Measurements from ENCODE around the gene HPN.

Gene HPN

DNA sequence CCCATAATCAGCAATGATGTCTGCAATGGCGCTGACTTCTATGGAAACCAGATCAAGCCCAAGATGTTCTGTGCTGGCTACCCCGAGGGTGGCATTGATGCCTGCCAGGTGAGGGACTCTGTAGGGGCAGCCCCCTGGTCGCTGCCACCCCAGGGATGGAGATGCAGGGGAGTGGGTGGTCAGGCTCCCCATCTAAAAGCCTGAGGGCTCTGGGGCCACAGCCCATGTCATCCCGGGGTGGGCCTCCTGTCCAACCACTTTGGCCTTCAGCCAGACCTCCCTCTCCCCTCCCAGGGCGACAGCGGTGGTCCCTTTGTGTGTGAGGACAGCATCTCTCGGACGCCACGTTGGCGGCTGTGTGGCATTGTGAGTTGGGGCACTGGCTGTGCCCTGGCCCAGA, 24.1 kb downstream of the HPN start:
- no peak for DNase-seq

DNA sequence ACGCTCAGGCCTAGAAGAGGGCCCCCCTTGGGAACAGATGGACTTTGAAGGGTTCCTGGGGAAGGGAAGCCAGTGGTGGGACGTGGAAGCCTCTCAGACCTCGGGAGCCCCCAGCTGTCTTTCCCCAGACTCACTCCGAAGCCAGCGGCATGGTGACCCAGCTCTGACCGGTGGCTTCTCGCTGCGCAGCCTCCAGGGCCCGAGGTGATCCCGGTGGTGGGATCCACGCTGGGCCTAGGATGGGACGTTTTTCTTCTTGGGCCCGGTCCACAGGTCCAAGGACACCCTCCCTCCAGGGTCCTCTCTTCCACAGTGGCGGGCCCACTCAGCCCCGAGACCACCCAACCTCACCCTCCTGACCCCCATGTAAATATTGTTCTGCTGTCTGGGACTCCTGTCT, 24.6 kb downstream of the HPN start:
- DNase-seq = no peak

DNA sequence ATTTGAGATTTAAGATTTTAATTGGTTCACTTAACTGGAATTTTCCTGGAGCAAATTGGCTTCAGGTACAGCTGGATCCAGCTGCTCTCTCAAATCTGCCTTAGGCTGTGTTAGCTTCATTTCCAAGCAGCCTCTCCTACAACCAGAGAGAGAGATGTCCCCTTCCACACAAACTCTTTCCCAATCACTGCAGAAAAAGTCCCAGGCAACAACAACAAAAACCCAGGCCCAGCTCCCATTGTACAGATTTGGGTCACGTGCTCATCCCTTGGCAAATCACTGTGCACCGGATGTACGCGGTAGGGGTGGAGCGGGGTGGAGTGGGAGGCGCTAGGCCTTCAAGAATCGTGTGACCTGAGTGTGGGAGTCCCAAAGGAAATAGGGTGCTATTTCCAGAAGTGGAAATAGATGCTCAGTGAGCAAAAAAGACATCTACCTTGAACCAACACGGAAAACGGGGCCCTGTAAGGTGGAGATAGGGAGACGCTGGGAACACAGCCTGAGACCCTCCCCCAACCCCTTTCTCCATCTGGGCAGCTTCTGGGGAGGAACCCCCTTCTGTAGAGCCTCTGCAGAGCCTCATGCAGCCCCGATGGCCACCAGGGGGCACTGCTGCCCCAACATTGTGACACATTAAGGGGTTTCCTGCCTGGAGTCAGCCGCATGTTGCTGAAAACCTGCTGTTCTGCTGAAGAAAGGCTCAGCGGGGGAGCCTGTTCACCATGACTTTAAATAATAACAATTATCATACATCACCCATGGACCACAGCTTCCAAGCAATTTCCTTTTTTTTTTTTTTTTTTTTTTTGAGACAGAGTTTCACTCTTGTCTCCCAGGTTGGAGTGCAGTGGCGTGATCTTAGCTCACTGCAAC, 25.4 kb downstream of the HPN start:
- peak; percentile 83 to 91 for DNase-seq

DNA sequence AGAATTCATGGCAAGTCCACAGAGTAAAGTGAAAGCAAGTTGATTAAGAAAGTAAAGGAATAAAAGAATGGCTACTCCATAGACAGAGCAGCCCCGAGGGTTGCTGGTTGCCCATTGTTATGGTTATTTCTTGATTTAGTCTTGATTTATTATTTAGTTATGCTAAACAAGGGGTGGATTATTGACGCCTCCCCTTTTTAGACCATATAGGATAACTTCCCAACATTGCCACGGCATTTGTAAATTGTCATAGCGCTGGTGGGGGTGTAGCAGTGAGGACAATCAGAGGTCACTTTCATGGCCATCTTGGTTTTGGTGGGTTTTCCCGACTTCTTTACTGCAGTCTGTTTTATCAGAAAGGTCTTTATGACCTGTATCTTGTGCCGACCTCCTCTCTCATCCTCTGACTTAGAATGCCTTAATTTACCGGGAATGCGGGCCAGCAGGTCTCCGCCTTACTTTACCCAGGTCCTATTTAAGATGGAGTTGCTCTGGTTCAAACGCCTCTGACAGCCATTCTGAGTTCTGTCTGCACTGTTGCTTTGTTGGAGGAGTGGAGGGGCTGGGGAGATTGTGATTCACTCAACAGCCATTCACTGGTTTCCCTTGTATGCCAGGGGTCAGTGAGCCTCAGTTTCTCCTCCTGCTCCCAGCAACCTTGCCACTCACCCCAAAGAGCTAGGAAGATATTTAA, 27.6 kb downstream of the HPN start:
- no peak for DNase-seq

DNA sequence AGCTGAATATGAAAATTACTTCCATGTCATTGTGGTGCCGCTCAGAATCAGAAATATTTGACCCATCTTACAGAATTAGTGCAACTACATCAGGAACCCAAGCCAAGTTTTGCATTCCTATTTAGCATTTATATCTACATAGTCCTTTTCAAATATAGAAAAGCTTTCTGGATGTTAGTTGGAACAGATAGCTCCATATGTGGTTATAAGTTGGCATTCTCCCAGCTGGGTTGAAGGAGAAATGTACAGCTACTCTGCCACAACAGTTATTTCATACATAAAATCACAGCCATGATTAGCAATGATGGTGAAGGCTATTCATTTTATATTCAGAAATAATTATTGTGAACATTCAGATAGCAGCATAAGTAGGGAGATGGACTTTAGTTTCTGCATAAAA, 28.2 kb downstream of the HPN start:
- DNase-seq = no peak

DNA sequence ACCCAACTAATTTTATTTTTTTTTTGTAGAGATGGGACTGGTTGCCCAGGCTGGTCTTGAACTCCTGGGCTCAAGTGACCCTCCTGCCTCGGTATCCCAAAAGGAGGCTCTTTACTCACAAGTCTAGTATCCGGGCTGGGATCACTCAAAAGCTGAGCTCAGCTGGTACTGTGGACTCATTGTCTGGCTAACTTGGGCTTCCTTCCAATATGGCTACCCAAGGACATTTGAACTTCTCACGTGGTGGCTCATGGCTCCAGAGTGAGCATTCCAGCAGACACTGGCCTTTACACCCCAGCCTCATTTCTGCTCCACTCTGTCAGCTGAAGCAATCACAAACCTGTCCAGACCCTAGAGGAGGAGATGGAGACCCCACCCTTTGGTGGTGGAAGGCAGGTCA, 28.9 kb downstream of the HPN start:
- DNase-seq = no peak

DNA sequence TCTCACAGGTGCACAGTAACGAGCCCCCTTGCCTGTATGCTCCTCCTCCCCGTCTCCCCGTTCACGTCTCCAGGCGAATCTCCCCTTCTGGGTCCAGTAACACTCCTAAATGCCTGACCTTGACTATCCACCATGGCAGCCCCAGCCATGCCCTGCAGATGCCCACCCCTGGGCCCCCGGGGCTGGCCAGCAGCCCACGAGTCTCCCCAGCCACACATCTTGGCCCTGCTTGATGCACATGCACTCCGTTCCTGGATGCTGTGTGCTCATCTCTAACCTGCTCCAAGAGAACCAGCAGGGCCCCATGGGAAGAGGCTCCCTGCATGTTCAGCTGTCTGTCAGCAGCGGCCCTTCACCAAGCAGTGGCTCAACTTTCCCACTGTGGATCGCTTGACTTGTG, 32.0 kb downstream of the HPN start:
- DNase-seq = no peak

DNA sequence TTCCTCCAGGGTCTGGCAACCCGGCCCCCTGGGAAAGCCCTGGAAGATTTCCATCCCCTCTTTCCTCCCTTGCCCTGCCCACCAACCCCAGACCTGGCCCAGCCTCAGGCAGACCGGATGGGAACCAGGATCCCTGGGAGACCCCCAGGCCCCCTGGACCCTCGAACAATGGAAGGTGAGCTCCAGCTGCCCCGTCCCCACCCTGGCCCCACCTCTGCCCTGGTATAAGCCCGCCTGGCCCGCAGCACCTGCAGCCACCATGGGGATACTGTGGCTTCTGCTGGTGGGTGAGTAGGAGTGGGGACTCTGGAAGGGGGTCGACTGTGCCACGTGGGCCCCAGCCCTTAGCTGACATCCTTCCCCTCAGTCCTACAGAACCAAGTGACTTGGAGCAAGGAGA, 32.4 kb downstream of the HPN start:
- no peak for DNase-seq

DNA sequence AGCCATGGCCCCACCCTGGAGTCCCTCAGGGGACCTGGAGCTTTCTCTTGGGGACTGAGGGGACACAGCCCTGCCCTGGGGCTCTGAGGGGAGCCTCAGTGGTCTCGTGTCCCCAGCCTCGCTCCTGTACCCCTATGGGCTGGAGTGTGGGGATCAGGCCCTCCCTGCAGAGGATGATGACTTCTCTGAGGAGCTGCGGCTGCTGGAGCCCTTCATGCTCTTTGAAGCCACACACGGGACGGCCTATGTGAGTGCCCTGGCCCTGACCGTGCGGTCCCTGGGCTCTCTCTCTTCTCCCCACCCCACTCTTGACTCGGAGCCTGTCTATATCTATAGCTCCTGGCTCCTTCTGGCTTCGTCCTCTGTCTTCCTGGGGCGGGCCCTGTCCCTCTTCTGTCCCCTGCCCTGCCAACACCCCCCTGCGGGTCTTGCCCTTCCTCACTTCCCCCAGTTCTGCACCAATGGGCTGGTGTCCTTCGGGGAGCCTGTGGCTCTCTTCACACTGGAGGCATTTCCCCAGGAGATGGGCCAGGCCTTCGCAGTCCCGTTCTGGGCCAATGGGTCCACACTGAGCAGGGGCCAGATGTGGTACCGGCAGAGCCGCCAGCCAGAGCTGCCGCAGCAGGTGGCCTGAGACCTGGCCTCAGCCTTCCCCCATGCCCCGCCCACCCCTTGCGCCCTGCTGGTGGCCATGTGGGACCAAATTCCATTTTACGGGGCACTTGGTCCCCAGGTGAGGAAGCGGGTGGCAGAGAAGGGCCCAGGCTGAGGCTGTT, 33.1 kb downstream of the HPN start:
- no peak for DNase-seq

DNA sequence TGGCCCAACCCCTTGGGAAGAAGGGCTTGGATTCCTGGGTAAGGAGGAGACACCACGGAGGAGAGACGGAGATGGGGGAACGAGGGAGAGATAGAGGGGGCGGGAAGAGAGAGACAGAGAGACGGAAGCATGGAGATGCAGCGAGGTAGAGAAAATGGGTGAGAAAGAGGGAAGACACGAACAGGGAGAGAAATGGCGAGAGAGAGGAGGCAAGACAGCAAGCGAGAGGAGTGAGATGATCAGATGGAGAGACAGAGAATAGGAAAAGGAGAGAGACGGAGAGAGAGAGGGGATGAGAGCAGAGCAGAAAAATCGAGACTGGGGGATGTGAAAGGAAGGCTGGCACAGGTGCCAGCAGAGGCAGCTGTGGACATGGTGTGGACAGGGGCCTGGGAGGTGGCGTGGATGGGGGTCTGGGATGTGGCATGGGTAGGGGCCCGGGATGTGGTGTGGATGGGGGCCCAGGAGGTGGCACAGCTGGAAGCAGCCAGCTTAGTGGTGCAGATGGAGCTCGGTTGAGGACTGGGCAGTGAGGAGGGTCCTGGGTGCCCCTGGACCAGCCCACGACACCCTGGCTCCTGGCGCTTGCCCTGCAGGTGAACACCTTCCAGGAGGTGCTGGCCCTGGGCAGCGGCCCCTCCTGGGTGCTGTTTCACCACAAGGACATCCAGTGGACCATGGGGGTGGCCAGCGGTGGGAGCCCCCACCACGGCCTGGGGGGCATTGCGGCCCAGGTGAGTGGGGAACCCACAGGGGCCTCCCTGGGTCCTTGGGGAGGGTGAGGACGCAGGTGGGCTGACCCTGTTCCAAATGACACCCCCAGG, 33.9 kb downstream of the HPN start:
- no peak for DNase-seq

DNA sequence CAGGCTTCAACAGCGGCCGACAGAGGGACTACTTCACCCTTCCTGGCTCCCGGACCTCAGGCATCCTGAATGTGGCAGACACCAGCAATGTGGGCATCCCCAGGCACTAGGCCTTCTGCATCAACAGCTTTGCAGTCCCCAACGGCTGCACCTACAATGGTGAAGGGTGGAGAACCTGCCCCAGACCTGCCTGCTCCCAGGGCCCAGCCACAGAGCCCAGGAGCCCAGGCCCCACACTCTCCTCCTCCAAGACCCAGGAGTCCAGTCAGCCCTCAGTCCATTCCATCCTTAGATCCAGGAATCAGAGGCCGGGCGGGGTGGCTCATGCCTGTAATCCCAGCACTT, 34.5 kb downstream of the HPN start:
- no peak for DNase-seq

DNA sequence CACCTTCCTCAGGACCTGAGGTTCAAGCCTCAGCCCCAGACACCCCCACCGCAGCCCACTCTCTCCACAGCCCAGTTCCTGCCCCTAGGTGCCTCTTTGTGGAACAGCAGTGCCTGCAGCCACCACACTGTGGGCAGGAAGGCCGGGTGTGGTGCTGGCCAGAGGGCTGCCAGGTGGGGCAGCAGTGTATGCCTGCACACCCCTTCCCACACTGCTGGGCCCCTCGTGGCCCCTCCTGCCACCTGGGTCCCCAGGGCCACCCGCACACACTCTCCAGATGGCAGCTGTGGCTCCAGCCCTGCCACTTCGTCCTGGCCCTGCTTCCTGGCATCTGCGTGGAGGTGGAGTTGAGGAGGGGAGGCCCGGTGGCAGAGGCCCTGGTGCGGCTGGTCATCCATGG, 35.1 kb downstream of the HPN start:
- no peak for DNase-seq

DNA sequence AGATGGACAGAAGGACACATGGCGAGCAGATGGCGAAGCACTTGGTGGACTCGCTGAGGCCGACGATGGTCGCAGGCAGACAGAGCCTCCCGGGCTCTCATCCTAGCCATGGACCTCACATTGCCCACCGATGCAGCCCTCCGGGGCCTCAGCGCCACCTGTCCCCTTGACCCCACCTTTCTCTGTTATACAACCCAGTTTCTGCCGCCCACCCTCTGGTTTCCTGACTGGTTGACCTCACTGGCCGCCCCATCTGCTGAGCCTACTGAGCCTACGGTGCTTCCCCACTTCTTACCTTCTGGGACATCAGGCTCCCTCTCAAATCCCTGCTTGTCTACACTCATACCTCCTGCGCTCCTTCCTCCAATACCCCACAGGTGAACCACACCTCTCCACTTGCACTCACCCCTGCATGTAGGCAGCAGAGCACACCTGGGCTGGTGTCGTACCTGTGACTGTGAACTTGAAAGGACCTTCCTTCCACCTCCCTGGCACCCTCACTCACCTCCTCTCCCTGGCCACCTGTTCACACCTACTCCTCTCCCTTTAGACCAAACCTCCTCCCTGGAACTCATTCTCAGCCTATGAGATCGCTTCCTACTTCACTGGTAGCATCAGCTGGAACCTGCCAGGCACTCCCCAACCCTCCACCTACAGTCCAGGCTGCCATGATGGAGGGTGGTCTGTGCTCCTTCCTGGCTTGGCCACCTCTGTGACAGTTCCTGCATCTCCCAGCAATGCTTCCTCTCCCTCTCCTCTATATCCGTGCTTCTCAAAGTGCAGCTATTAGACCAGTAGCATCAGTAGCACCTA, 36.1 kb downstream of the HPN start:
- DNase-seq = no peak

DNA sequence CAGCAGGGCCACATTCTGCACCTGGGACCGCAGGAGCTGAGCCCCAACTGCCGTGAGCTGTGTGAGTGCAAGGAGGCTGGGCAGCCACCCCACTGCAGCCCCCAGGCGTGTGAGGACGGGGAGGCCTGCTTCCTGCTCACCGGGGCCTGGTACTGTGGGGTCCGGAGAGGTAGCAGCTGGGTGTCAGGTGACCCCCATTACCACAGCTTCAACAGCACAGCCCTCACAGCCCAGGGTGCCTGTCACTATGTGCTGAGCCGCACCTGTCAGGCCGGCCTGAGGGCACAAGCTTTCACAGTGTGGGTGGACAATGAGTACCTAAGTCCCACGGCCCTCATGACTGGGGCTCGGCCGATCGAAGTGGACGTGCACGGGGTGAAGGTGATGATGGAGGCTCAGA, 38.3 kb downstream of the HPN start:
- no peak for DNase-seq

DNA sequence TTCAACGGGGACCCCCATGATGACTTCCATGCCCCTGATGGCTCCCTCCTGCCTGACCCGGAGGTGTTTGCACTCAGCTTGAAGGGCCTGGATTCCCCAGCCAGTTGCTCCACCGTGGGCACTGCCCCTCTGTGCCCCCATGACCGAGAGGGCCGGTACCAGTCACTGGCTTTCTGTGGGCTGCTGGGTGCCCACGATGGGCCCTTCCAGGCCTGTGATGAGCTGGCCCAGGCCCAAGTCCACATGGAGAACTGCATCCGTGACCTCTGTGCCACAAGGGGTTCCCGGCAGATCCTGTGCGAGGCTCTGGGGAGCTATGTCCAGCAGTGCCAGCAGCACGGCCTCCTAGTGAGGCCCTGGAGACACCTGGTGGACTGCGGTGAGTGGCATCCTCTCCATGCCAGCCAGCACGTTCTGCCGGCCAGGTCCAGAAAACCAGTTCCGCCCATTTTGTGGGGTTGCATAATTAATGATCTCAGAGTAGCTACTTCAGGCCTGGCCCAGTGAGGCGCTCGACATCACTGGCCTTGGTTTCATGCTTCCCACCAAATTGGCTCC, 39.2 kb downstream of the HPN start:
- no peak for DNase-seq

DNA sequence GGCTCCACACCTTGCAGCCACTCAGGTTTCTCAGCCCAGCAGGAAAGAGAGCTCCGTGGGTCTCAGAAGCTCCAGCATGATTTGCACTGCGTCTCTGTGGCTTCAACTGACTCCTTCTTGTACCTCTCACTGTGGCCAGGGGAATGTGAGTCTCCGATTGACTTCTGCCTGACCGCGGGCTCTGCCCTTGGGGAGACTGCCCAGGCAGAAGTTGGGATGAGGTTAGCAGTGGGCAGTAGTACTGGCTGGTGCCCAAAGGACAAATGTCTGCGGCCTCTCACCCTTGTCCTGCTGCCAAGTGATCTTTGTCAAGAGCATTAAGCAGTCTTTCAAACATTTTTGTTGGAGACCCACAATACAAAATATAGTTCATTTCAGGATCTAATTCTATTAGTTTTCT, 39.7 kb downstream of the HPN start:
- DNase-seq = no peak

DNA sequence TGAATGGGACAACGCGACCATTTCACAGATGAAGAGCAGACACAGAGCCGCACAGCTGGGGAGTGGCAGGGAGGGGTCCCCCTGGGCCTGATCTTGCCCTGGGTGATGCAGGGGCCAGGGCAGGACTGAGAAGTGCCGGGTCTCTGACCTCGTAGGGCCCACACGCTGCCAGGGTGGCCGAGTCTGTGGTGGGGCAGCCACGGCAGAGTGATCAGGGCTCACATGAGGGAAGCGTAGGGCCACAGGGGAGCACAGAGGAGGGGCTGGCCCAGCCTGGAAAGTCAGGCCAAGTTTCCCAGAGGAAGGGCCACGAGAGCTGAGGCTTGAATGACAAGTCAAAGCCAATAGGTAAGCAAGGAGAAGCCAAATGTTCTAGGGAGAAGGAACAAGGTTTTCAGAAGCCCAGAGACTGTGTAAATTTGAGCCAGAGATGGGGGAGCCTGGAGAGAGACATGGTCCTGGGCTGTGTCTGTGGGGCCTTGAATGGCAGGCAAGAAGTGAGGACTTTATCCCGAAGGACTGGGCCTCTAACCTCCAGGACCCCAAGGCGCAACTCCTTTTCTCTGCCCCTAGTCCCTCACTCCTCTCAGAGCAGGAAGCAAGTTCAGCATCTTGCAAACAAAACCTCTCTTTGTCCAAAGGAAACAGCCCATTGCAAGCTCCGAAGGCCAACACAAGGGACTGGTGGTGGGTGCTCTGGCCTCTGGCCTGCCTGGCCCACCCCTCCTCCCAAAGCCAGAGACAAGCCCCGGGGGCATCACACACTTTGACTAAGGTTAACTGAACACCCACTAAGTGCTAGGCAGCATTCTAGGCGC, 42.4 kb downstream of the HPN start:
- DNase-seq = no peak

DNA sequence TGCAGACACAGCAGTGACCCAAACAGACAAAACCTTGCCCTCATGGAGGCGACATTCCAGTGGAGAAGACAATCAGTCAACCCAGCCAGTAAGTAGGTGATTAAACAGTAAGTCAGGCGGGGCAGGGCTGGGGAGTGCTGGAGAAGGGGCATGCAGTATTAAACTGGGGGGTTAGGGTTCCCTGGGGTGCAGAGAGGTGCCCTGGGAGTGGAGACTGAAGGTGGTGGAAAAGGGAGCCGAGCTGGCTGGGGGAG, 42.9 kb downstream of the HPN start:
- DNase-seq = no peak

DNA sequence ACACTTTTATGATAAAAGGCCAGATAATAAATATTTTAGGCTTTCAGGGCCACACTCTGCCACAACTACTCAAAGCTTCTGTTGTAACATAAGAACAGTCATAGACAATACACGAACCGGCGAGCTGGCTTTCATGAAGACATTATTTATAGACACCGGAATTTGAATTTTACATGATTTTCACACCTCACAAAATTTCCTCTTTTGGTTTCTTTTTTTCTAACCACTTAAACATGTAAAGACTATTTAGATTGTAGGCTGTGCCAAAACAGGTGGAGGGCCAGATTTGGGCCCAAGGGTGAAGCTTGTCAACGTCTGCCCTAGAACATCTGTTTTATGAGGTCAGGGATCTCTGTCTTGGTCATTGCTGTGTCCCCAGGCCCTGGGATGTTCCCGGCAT, 44.4 kb downstream of the HPN start:
- DNase-seq = no peak

DNA sequence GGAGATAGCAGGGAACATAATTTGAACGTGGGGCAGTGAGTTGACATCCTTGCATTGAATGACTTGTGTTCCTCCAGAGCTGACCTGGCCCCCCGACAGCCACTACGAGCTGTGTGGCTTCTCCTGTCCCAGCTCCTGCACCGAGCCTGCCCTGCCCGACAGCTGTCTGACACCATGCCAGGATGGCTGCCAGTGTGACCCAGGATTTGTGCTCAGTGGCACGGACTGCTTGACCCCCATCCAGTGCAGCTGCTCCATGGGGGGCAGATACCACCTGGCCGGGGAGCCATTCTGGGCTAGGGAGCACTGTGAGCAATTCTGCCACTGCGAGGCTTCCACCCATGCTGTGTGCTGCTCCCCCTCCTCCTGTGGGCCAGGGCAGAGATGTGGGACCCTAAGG, 44.9 kb downstream of the HPN start:
- DNase-seq = no peak

DNA sequence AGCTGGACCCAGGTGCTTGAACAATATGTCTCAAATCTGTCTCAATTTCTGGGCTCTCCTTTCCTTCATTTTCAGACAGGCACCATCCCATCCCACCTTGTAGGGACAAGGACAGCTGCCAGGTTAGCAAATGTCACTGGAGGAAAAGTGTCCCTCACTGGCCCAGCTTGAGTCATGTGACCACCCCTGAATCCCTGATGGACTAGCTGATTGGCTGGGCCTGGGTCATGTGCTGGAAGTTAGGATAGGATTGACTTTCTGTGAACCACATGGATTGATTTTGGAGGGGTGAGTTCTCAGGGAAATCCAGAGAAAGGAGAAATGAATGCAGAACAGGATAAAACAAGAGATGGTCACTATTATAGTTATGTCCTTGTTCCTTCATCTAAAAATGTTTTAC, 45.9 kb downstream of the HPN start:
- DNase-seq = no peak

Data from stimulated activated CD4-positive, alpha-beta T cell treated with anti-CD3 and anti-CD28 coated beads, Interleukin-4, amount 100 ng/mL, for 4 hours (primary cell).